H1 (cell line): Measurements from ENCODE around the gene SPPL2A. TPM values are rescaled to one million over a fixed set of nuclear protein-coding genes. Genes with fewer than 3 reads are reported as not detected.

Experiments used
- BACH1 ChIP-seq: IDR thresholded peaks from 2 replicates; pipeline ENCODE4 v1.6.1; 2012; ENCODE audit warnings: low read length, improper control_type of control experiment
- EZH2 ChIP-seq: fragments of 200-600 bp; sonication (generic); IDR thresholded peaks from 2 replicates; pipeline ENCODE4 v1.7.1; 2012; ENCODE audit warnings: low read depth, mild to moderate bottlenecking, moderate library complexity, low read length, inconsistent platforms; ENCODE audit not compliant: severe bottlenecking
- PHF8 ChIP-seq: fragments of 200-600 bp; sonication (generic); conservative IDR thresholded peaks from 2 replicates; pipeline ENCODE4 v1.7.1; 2012; ENCODE audit warnings: low read depth, mild to moderate bottlenecking, inconsistent platforms, low read length, moderate library complexity
- SAP30 ChIP-seq: fragments of 300-600 bp; sonication (generic); IDR thresholded peaks from 2 replicates; pipeline ENCODE4 v1.7.1; 2012; ENCODE audit warnings: low read length, moderate library complexity, mild to moderate bottlenecking, inconsistent platforms; ENCODE audit not compliant: insufficient read depth, insufficient replicate concordance
- polyA plus RNA-seq, 7 experiments: library from polyadenylated mRNA; depleted of rRNA in 3 of 7; stranded (reverse) in 5 of 7; unstranded in 2 of 7; fragments of >200 nt in 5 of 7; fragments of 200-250 nt in 2 of 7; gene quantifications; 1 replicate in 5 of 7; 2 replicates in 1 of 7; 4 replicates in 1 of 7; pipeline versions ENCODE4 v1.2.1 to v1.2.3, GENCODE V29; 2011 to 2013; ENCODE audit warnings: missing spikeins in 2 of 7, mixed read lengths in 2 of 7
- total RNA-seq: library from RNA; stranded (reverse); fragmentation: NEBNext Ultra II Directional; extraction: Animal tissue kit (Norgen Biotek cat#: 25700); gene quantifications from 2 replicates; pipeline ENCODE4 v1.2.1, GENCODE V29; 2021

SPPL2A gene
- total and polyA plus RNA-seq, 2 of the 8 experiments (the other 6 are each of a cell fraction or from before 2014, with no cell fraction given) = 15.6 to 52.9 TPM

GRCh38 chr15:50774450-50774849 is 8.9 kb upstream of the SPPL2A start (continued):
- TF ChIP-seq BACH1 (no peak), EZH2 (no peak), PHF8 (no peak), SAP30 (no peak)
